DMS 273 (cell line): ENCODE measurements around the gene HKDC1.

ENCODE experiments used
- DNase-seq: peaks from one replicate; lab custom pipeline; 2025; ENCODE audit not compliant: unreplicated experiment; lab: John Stamatoyannopoulos, UW

HKDC1 gene

DNA sequence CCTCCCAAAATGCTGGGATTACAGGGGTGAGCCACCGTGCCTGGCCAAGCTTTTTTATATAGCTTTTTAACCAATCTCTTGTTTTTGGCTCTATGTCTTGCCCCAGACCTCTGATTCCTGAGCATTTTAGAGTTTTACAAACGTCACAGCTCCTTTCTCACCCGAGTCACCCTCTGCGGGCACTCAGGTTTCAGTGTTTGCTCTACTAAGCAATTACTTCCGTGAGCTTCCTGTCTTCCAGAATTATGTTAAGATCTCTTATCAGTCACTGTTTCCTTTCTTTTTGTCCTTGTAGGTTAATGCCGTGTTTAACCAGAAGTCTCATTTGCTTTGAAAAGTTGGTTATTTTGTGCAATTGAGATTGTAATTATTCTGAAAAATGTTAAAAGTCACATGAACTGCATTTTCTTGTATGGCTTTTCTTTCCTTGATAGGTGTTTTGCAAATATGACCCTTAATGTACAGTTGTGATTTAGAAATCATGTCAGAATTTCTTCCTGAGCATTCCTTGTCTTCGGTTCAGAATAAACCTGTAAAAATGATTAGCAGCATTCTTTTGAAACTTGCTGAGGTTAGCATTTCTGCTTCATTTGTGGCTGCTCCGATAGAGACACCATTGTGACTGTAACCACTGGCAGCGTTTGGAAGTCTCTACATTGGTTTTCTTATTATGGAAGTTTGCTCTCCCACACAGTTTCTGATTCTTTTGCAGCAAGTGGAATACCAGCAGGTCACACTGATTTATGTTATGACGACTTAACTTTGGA lies 4.5 kb upstream of the HKDC1 start:
- DNase-seq = no peak

DNA sequence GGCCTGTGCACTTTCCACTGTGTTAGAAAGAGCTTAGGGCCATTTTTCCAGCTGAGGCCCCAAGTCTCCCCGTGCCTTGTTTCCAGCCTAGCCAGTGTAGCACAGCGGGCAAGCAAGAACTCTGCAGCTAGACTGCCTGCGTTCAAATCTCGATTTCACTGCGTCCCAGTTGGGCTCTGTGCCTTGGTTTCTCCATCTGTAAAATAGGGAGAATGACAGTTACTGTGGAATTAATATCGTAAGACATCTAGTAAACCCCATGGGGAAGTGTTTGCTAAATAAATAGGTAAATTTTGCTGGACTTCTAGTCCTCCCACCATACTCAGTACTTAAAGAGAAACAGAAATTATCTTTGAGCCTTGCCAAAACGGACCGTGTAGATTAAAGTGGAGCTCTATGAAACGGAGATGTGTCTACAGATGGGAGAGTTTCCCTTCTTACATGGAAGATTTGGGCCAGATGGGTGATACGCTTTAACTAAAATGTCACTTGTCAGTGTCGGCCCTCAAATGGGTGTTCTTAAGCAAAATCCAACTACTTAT lies 3.5 kb upstream of the HKDC1 start:
- DNase-seq = no peak

DNA sequence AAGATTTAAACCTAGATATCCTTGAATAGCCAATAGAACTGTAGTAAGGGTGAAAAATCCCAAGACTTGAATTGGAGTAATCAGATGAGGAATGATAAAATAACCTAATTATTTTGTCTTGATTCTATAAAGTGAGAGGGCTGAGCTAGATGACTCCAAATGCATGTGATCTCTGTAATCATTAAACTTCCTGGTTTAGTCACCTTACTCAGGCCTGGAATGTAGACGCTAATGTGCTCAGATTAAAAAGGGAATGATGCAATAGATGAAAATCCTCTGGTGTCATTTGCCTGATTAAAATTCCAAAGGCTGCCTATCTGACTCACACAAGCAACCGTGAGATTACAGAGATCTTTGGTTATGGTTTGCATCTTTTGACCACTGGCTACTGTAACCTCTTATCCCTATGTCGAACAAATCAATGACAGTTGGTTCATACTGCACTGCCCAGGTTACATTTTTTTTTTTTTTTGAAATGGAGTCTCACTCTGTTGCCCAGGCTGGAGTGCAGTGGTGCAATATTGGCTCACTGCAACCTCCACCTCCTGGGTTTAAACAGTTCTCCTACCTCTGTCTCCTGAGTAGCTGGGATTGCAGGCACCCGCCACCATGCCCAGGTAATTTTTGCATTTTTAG lies 2.9 kb upstream of the HKDC1 start:
- DNase-seq = peak; percentile 22

- DNase-seq = no peak
These were observed 1.3 kb upstream of the HKDC1 start for GRCh38 chr10:69218831-69219230.

GRCh38 chr10:69220507-69220906 lies 375 bp downstream of the HKDC1 start:
- DNase-seq = no peak

DNA sequence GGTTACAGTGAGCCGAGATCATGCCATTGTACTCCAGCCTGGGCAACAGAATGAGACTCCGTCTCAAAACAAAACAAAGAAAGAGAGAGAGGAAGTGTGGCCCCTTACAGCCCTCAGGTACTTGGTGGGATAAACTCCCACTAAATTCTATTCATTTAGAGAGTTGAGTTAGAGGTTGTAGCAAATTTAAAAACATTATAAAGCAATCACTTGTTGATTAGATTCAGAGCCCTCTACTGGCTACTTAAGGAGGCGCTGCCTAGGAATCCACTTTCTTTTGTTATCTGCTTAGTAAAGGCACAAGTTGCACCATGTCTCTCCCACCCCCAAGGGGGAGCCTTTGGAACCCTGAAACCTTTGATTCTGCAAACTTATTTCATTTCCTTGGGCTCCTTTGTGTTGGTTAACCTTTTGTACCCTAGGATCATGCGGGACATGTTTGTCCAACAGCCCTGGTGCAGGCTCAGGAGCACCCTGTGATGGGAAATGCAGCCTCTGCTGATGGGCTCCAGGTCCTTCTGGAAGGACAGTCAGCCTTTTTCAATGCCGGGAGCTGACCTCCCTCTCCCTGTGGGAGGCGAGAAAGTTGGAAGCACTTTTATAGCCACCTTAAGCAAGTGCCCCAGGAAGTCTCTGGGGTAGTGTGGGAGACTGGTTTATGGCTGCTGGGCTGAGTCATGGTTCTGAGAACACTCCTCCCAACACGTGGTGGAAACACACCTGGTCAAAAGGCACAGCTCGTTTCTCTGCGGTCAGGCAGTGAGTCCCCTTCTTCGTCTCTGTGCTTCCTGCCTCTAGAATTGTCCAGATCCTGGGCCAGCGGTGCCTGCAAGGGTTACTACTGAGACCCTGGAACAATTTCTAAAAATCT lies 2.3 kb downstream of the HKDC1 start:
- peak; percentile 66 for DNase-seq

GRCh38 chr10:69223028-69223342 lies 2.9 kb downstream of the HKDC1 start:
- no peak for DNase-seq

DNA sequence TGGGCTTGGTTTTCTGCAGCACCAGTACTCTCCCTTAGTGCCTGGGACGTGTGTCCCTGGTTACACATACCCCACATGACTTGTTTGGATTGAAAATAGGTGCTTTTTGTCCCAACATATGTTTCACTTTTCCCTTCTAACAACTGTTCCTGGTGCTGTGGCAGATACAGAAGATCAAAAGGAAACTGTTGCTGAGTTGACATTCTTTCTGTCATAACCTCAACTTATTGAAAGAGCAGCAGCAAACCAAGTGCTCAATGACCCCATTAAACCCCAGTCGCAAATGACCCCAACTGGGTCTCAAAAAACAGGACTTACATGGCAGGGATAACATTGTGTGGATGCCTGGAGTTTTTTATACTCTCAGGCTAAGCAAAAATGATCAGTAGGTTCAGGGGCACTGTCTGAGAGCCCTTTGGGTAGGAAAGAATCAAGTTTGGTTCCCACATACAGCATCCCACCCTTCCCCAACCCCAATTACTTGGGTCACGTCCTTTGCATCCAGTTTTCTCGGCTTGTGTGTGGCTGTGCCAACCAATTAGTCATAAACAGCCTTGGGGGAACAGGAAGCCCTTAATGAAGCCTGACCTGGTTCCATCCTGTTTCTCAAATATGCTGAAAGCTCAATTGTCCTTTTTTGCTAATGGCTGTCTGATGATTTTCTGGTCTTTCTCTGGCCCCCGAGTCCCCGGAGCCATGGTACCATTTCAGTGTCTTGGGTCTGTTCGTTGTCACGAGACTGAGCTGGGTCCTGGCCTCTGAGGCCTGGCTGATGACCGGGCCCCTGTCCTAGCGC lies 4.9 kb downstream of the HKDC1 start:
- no peak for DNase-seq

DNA sequence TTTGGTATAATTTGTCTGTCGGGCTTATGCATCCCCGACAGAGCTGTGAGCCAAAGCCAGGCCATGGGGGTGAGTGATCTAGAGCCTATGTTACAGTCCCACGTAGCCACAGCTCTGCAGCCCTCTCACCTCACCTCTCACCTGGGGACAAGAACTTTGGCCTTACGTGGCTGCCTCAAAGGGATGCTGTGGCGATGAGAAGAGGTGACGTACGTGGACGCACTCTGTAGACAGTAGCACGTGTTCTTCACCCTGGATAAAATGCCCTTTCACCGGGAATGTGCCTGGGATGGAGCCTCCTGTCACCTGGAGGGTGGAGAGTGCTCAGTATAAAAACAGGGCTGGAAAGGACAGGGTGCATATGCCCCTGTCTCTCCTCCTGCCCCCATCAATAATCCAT lies 5.5 kb downstream of the HKDC1 start:
- no peak for DNase-seq

DNA sequence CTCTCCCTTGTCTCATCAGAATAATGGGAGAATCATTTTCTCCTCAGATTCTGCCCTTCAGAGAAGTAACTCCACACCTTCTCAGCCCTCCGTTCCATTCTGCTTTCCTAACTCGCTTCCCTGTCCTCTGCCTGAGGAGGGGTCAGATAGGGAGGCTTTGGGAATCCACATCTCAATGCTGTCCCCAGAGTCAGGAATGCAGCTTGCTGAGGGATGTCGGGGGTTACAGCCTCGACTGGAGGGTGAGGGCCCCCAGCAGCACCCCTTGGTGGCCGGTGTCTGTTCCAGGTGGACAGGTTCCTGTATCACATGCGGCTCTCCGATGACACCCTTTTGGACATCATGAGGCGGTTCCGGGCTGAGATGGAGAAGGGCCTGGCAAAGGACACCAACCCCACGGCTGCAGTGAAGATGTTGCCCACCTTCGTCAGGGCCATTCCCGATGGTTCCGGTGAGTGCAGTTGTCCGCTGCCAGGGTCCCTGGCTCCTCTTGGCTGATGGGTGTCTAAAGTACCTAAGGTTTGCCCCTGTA lies 6.9 kb downstream of the HKDC1 start:
- no peak for DNase-seq

GRCh38 chr10:69228151-69228550 lies 8.0 kb downstream of the HKDC1 start:
- DNase-seq = no peak

- DNase-seq = no peak
These were observed 9.4 kb downstream of the HKDC1 start for GRCh38 chr10:69229616-69229916.

- DNase-seq = no peak
These were observed 10.0 kb downstream of the HKDC1 start for GRCh38 chr10:69230128-69230527.

DNA sequence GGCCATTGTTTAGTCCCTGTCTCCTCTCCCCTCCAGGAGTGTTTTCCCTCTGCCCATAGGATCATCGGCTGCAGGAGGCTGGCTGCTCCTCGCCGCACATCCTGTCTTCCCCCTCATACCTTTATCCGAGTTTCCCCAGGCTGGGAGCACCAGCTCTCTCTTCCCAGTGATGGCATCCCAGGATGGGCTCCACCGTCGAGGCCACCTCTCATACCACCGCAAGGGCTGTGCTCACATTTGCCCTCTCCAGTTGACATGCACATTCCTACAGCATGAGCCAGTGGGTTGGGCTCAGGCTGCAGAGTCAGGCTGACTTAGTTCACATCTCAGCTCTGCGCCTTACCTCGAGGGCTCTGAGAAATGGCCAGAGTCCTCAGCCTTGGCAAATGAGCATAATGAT lies 12.1 kb downstream of the HKDC1 start:
- DNase-seq = no peak

GRCh38 chr10:69232736-69233480 lies 12.8 kb downstream of the HKDC1 start:
- DNase-seq = no peak

DNA sequence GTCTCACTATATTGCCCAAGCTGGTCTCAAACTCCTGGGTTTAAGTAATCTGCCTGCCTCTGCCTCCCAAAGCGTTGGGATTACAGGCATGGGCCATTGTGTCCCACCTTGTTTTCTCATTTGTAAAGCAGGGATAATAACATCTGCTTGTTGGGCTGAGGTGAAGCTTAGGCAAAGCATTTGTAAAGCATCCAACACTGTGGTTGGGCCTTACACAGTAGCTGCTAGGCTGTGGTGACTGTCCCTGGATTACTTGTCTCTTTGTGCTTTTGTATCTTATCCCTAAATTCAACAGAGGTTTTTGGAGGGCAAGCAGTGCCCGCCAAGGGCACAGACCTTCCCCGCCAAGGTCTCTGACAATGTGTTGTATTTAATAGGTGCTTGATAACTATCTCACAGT lies 14.3 kb downstream of the HKDC1 start:
- no peak for DNase-seq

- peak; percentile 87 for DNase-seq
These were observed 17.5 kb downstream of the HKDC1 start for GRCh38 chr10:69237528-69238159.

- DNase-seq = no peak
These were observed 19.0 kb downstream of the HKDC1 start for GRCh38 chr10:69239136-69239535.

DNA sequence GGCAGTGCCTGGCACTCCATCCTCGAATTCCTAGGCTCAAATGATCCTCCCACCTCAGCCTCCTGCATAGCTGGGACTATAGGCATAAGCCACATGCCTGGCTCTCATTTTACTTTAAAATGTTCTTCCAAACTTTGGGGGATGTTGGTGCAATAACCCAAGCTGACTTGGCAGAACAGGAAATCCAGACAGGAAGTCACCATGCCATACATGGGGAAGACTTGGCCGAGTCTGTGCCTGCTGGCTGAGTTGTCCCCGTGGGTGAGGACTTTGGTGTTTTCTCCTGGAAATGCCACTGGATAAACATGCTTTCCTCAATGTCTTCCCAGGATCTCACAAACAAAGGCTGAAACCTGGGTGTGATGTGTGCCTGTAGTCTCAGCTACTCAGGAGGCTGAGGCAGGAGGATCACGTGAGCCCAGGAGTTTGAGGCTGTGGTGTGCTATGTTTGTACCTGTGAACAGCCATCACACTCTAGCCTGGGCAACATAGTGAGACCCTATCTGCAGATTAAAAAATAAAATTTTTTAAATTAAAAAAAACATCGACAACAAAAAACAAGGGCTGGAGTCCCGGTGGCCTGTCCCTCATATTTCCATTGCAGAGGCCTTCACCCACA lies 19.8 kb downstream of the HKDC1 start:
- DNase-seq = no peak
